A673 (cell line): ENCODE data around the gene ENPP5. TPM values are rescaled to one million over a fixed set of nuclear protein-coding genes. Genes with fewer than 3 reads are reported as not detected.

Experiments used
- BruUV-seq: library from RNA; stranded (reverse); fragments of 400-500 nt; replicated peaks from 2 replicates; lab custom pipeline; 2021; lab: Mats Ljungman, UMichigan
- CTCF ChIA-PET: fragments of 300-600 bp; sonication (Branson Sonifier 250); formaldehyde crosslinking; loops from one replicate; lab custom pipeline; 2022; ENCODE audit warnings: antibody characterized with exemption; lab: Charles Lee
- POLR2A ChIA-PET: fragments of 300-600 bp; sonication (Branson Sonifier 250); formaldehyde crosslinking; loops from one replicate; lab custom pipeline; 2022; ENCODE audit warnings: antibody characterized with exemption; ENCODE audit not compliant: low non-redundant PET; lab: Charles Lee
- DNase-seq: peaks from one replicate; pipeline ENCODE4 v3.0.0-alpha.2; 2015; ENCODE audit warnings: low spot score
- H3K27ac ChIP-seq: fragments of 200-600 bp; sonication (generic); 2 replicates; pipeline ENCODE4 v1.5.1; 2016; ENCODE audit warnings: mixed run types, low read depth, mild to moderate bottlenecking, mixed read lengths, antibody characterized with exemption, low read length; ENCODE audit not compliant: poor library complexity, severe bottlenecking
- H3K27me3 ChIP-seq: fragments of 200-600 bp; sonication (generic); replicated peaks from 2 replicates; pipeline ENCODE4 v1.6.1; 2017; ENCODE audit warnings: mixed run types, low read depth, mild to moderate bottlenecking, mixed read lengths, antibody characterized with exemption, low read length; ENCODE audit not compliant: insufficient read depth, poor library complexity
- H3K36me3 ChIP-seq: fragments of 200-600 bp; sonication (generic); 2 replicates; pipeline ENCODE4 v1.6.1; 2016; ENCODE audit warnings: mixed run types, mild to moderate bottlenecking, mixed read lengths, antibody characterized with exemption, low read length; ENCODE audit not compliant: insufficient read depth, poor library complexity, severe bottlenecking
- H3K4me1 ChIP-seq: fragments of 200-600 bp; sonication (generic); 2 replicates; pipeline ENCODE4 v1.6.1; 2017; ENCODE audit warnings: mixed run types, mild to moderate bottlenecking, mixed read lengths, antibody characterized with exemption, low read length; ENCODE audit not compliant: insufficient read depth, poor library complexity, severe bottlenecking
- H3K4me3 ChIP-seq: fragments of 200-600 bp; sonication (generic); 2 replicates; pipeline ENCODE4 v1.5.1; 2016; ENCODE audit warnings: low read depth, mixed run types, mild to moderate bottlenecking, mixed read lengths, low read length; ENCODE audit not compliant: poor library complexity, severe bottlenecking
- H3K9me3 ChIP-seq: fragments of 200-600 bp; sonication (generic); 2 replicates; pipeline ENCODE4 v1.6.1; 2016; ENCODE audit warnings: mixed run types, low read depth, mild to moderate bottlenecking, mixed read lengths, antibody characterized with exemption, low read length; ENCODE audit not compliant: poor library complexity, severe bottlenecking
- EZH2 ChIP-seq: fragments of 200-600 bp; sonication (generic); IDR thresholded peaks from 2 replicates; pipeline ENCODE4 v1.6.1; 2017; ENCODE audit warnings: borderline replicate concordance, low read depth, mild to moderate bottlenecking, mixed read lengths, antibody characterized with exemption, low read length; ENCODE audit not compliant: poor library complexity, severe bottlenecking
- intact Hi-C: fragments of 100-400 bp; cut with micrococcal nuclease; formaldehyde crosslinking; loops from one replicate; pipeline ENCODE4 v1.10.0; 2022; ENCODE audit not compliant: unreplicated experiment
- total RNA-seq: library from RNA; stranded (reverse); gene quantifications from 2 replicates; pipeline ENCODE4 v1.2.3, GENCODE V29; 2021
- TF ChIP-seq, protein P1 (sequence below): fragments of 300-800, 200-600 bp; sonication (generic); conservative IDR thresholded peaks from 2 replicates; pipeline ENCODE4 v1.5.1; 2017; ENCODE audit warnings: low read depth, mild to moderate bottlenecking, antibody characterized with exemption, low read length, moderate library complexity, mixed read lengths

Gene ENPP5
- total RNA-seq, 1 experiment from 2014 or later: not detected

DNA sequence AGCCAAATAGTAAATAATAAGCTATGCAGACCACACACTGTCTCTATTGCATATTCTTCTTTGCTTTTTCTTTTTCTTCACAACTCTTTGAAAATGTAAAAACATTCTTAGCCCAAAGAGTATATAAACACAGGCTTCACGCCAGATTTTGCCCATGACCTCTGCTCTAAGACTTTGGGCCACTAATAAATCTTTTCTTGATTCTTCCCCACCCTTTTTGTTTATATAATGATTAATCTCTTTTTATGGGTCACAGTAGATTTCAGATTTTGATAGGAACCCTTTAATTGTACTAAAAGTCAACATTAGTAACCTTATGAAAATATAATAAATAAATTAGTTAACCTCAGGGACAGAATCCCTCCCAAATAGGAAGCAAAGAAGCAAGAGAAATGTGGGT is 15.8 kb upstream of the ENPP5 start:
- DNase-seq: no peak
- Histone ChIP-seq H3K9me3 (no peaks in the 10 kb centered on the region), H3K4me1 (no peaks in the 10 kb centered on the region), H3K27me3 (peaks cover 82% of the 10 kb centered on the region), H3K4me3 (no peak overlapping the region), H3K27ac (no peak overlapping the region), H3K36me3 (no peaks in the 10 kb centered on the region)
- ChIA-PET CTCF (no interaction called here), POLR2A (no interaction called here)
- intact Hi-C loops: no loop called here
- TF ChIP-seq, protein P1, sequence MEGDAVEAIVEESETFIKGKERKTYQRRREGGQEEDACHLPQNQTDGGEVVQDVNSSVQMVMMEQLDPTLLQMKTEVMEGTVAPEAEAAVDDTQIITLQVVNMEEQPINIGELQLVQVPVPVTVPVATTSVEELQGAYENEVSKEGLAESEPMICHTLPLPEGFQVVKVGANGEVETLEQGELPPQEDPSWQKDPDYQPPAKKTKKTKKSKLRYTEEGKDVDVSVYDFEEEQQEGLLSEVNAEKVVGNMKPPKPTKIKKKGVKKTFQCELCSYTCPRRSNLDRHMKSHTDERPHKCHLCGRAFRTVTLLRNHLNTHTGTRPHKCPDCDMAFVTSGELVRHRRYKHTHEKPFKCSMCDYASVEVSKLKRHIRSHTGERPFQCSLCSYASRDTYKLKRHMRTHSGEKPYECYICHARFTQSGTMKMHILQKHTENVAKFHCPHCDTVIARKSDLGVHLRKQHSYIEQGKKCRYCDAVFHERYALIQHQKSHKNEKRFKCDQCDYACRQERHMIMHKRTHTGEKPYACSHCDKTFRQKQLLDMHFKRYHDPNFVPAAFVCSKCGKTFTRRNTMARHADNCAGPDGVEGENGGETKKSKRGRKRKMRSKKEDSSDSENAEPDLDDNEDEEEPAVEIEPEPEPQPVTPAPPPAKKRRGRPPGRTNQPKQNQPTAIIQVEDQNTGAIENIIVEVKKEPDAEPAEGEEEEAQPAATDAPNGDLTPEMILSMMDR: no peak
- no peak for TF ChIP-seq EZH2
- BruUV-seq: no TSS peak

DNA sequence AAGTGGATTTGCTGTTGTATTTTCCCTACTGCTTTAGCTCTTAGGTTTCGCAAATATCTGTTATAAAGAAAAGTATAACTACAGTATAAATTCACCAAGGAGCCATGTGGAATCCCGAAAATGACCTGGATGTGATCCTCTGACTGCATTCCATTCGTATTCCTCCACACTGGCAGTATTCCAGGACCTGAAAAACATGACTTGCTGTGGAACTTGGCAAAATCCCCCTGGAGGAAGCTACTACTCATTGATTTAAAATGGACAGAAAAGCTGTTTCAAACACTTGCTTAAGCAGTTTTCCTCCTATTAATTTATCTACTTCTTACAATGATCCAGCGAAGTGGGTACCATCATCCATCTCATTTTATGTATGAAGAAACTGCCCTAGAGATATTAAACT is 13.3 kb upstream of the ENPP5 start:
- Histone ChIP-seq H3K4me3 (no peak overlapping the region), H3K9me3 (no peaks in the 10 kb centered on the region), H3K36me3 (no peaks in the 10 kb centered on the region), H3K4me1 (no peaks in the 10 kb centered on the region), H3K27me3 (peaks cover 76% of the 10 kb centered on the region), H3K27ac (no peak overlapping the region)
- POLR2A ChIA-PET: no interaction called here
- CTCF ChIA-PET: no interaction called here
- no TSS peak for BruUV-seq
- TF ChIP-seq, protein P1: no peak
- no peak for DNase-seq
- intact Hi-C loops: no loop called here

DNA sequence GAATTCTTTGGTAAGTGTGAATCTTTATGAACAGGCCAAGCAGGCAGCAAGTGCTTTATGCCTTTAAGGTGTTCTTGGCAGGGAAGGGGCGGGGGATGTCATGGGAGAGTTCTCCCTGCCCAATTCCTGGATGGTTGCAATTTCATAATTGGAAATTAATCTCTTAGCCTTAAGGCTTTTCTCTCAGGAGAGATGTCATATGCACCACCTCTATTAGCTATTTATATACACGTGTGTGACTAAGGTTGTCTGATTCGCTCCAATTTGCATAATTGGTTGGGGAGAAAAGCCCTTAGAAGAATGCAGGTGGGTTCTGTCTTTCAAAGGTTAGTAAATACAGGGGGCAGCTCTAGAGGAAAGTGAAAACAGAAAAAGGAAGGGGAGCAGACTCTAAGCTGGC is 5.2 kb upstream of the ENPP5 start:
- ChIA-PET POLR2A (no interaction called here), CTCF (no interaction called here)
- no peaks in the 10 kb centered on the region for H3K9me3 ChIP-seq
- no peak for DNase-seq
- no peak overlapping the region for H3K27ac ChIP-seq
- BruUV-seq: no TSS peak
- H3K36me3 ChIP-seq: no peaks in the 10 kb centered on the region
- TF ChIP-seq, protein P1: no peak
- no peak for TF ChIP-seq EZH2
- H3K4me1 ChIP-seq: no peaks in the 10 kb centered on the region
- intact Hi-C loops: no loop called here
- no peak overlapping the region for H3K4me3 ChIP-seq
- peaks cover 37% of the 10 kb centered on the region for H3K27me3 ChIP-seq
